Measurements from ENCODE around the gene AOAH.

DNA sequence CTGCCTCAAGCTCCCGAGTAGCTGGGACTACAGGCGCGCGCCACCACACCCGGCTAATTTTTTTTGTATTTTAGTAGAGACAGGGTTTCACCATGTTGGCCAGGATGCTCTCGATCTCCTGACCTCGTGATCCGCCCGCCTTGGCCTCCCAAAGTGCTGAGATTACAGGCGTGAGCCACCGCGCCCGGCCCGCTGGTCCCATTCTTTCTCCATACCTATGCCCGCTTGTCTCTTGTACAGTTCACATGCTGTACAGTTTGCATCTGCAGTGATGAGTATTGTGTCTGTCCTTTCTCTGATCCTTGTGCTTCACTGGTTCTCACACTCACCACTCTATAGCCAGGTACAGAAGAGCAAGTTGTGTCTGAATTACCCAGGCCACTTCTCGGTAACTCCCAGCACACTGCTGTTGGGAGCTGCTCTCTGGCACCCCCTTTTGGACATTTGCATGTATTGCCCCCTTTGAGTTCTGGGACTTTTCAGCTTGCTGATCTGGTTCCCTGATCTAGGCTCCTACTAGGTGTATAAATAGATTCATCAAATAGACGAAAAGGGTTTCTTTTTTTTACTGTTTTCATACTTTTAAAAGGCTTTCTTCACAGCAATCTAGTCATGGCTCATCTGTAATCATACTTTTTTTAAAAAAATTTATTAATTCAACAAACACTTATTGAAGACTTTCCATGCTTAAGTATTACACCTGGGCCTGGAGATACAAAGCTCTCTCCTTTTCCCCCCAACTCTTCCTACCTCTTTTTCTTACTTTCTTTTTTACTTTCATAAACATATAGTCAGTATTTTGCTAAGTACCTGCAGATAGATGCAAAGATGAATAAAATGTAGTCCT, 53.5 kb downstream of the AOAH start:
- TF ChIP-seq, protein P1, sequence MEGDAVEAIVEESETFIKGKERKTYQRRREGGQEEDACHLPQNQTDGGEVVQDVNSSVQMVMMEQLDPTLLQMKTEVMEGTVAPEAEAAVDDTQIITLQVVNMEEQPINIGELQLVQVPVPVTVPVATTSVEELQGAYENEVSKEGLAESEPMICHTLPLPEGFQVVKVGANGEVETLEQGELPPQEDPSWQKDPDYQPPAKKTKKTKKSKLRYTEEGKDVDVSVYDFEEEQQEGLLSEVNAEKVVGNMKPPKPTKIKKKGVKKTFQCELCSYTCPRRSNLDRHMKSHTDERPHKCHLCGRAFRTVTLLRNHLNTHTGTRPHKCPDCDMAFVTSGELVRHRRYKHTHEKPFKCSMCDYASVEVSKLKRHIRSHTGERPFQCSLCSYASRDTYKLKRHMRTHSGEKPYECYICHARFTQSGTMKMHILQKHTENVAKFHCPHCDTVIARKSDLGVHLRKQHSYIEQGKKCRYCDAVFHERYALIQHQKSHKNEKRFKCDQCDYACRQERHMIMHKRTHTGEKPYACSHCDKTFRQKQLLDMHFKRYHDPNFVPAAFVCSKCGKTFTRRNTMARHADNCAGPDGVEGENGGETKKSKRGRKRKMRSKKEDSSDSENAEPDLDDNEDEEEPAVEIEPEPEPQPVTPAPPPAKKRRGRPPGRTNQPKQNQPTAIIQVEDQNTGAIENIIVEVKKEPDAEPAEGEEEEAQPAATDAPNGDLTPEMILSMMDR (IDR thresholded peaks at IDR 0.05; ENCODE audit: extremely low read depth in 1 of 2, insufficient read depth in 1 of 2, low read depth in 1 of 2, low read length in 2 of 2) = peak; percentile 87 to 90
- TF ChIP-seq JUN (IDR thresholded peaks at IDR 0.05; ENCODE audit: borderline replicate concordance, insufficient read depth, insufficient read length, low read depth) (no peak), POLR2AphosphoS5 (IDR thresholded peaks at IDR 0.05; ENCODE audit: insufficient read depth, low read depth, low read length) (no peak), POLR2A (IDR thresholded peaks at IDR 0.05; ENCODE audit: low read depth, low read length) (no peak), EZH2 (IDR thresholded peaks at IDR 0.05; ENCODE audit: borderline replicate concordance, low read depth, low read length, severe bottlenecking) (no peak), GATA2 (IDR thresholded peaks at IDR 0.05; ENCODE audit: insufficient read depth, insufficient read length, low read depth, low read length) (no peak), MYC (IDR thresholded peaks at IDR 0.05; ENCODE audit: low read depth, low read length) (no peak), FOS (IDR thresholded peaks at IDR 0.05; ENCODE audit: borderline replicate concordance, insufficient read depth, low read length) (no peak)
- TF ChIP-seq, protein P2, sequence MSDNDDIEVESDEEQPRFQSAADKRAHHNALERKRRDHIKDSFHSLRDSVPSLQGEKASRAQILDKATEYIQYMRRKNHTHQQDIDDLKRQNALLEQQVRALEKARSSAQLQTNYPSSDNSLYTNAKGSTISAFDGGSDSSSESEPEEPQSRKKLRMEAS (IDR thresholded peaks at IDR 0.05; ENCODE audit: insufficient read depth, insufficient read length) = no peak

Measured in endothelial cell of umbilical vein (primary cell).